Measurements from ENCODE around the gene TPTE2. TPM values are rescaled to one million over a fixed set of nuclear protein-coding genes. Genes with fewer than 3 reads are reported as not detected.
"Not testable (repeated sequence)": the region's sequence is repeated elsewhere in the genome, so short reads cannot be mapped to it uniquely, and the experiment has no call there.

The TPTE2 gene
- total RNA-seq, 2 donors from 2014 or later, result 0.15 TPM; not detected in 1

GRCh38 chr13:19561585-19561984 is 253 bp upstream of the TPTE2 start:
- no peak for DNase-seq
- no peaks in the 10 kb centered on the region for H3K4me1 ChIP-seq
- intact Hi-C loops (cut with DNase I), result no loop called here
- no peaks in the 10 kb centered on the region for H3K36me3 ChIP-seq
- TF ChIP-seq CTCF (IDR thresholded peaks at IDR 0.05), result no peak
- no peak overlapping the region for H3K9ac ChIP-seq (ENCODE audit: low read depth in 2 of 2, low read length in 2 of 2)
- H3K9me3 ChIP-seq, result no peaks in the 10 kb centered on the region
- no peak overlapping the region for H3K4me3 ChIP-seq
- H3K27ac ChIP-seq, result no peak overlapping the region
- H3K27me3 ChIP-seq, result no peaks in the 10 kb centered on the region

- DNase-seq; H3K27me3 ChIP-seq; H3K4me1 ChIP-seq; H3K36me3 ChIP-seq; intact Hi-C loops (cut with DNase I); H3K9me3 ChIP-seq; H3K27ac ChIP-seq; H3K9ac ChIP-seq (ENCODE audit: low read depth in 2 of 2, low read length in 2 of 2); H3K4me3 ChIP-seq: not testable (repeated sequence)
Observed at GRCh38 chr13:19560672-19561071, 660 bp downstream of the TPTE2 start.

GRCh38 chr13:19559739-19560138 is 1.6 kb downstream of the TPTE2 start:
- H3K9me3 ChIP-seq; DNase-seq; H3K9ac ChIP-seq (ENCODE audit: low read depth in 2 of 2, low read length in 2 of 2); H3K4me1 ChIP-seq; H3K27ac ChIP-seq; H3K4me3 ChIP-seq; intact Hi-C loops (cut with DNase I); H3K36me3 ChIP-seq; H3K27me3 ChIP-seq: not testable (repeated sequence)

GRCh38 chr13:19557287-19557686 is 4.0 kb downstream of the TPTE2 start:
- DNase-seq; H3K27me3 ChIP-seq; H3K27ac ChIP-seq; intact Hi-C loops (cut with DNase I); H3K9me3 ChIP-seq; H3K36me3 ChIP-seq; H3K4me1 ChIP-seq; H3K9ac ChIP-seq (ENCODE audit: low read depth in 2 of 2, low read length in 2 of 2); H3K4me3 ChIP-seq: not testable (repeated sequence)

GRCh38 chr13:19549245-19549644 is 12.1 kb downstream of the TPTE2 start:
- H3K27me3 ChIP-seq; H3K9ac ChIP-seq (ENCODE audit: low read depth in 2 of 2, low read length in 2 of 2); H3K4me1 ChIP-seq; H3K27ac ChIP-seq; H3K9me3 ChIP-seq; H3K4me3 ChIP-seq; DNase-seq; H3K36me3 ChIP-seq: not testable (repeated sequence)
- intact Hi-C loops (cut with DNase I), result loop anchor here (10.0 kb wide), 1 partner anchor 1726 kb away; no protein-coding TSS in a partner anchor

- H3K9me3 ChIP-seq; H3K9ac ChIP-seq (ENCODE audit: low read depth in 2 of 2, low read length in 2 of 2); H3K4me3 ChIP-seq; H3K27ac ChIP-seq; DNase-seq; intact Hi-C loops (cut with DNase I); H3K36me3 ChIP-seq; H3K4me1 ChIP-seq; H3K27me3 ChIP-seq: not testable (repeated sequence)
Observed at GRCh38 chr13:19525634-19526033, 35.7 kb downstream of the TPTE2 start.

- Histone ChIP-seq H3K4me1 (no peaks in the 10 kb centered on the region), H3K4me3 (no peak overlapping the region), H3K27ac (no peak overlapping the region), H3K36me3 (no peaks in the 10 kb centered on the region), H3K9me3 (no peaks in the 10 kb centered on the region), H3K9ac (ENCODE audit: low read depth in 2 of 2, low read length in 2 of 2) (no peak overlapping the region), H3K27me3 (no peaks in the 10 kb centered on the region)
- intact Hi-C loops (cut with DNase I), result no loop called here
- no peak for DNase-seq
- TF ChIP-seq CTCF (IDR thresholded peaks at IDR 0.05), result no peak
Observed at GRCh38 chr13:19519049-19519448, 42.3 kb downstream of the TPTE2 start.

- DNase-seq; H3K9me3 ChIP-seq; H3K4me3 ChIP-seq; H3K36me3 ChIP-seq; H3K27me3 ChIP-seq; H3K4me1 ChIP-seq; H3K27ac ChIP-seq; H3K9ac ChIP-seq (ENCODE audit: low read depth in 2 of 2, low read length in 2 of 2); intact Hi-C loops (cut with DNase I): not testable (repeated sequence)
Observed at GRCh38 chr13:19507623-19508022, 53.7 kb downstream of the TPTE2 start.

- H3K9ac ChIP-seq (ENCODE audit: low read depth in 2 of 2, low read length in 2 of 2); H3K9me3 ChIP-seq; intact Hi-C loops (cut with DNase I); DNase-seq; H3K36me3 ChIP-seq; H3K27ac ChIP-seq; H3K4me1 ChIP-seq; H3K4me3 ChIP-seq; H3K27me3 ChIP-seq: not testable (repeated sequence)
Observed at GRCh38 chr13:19460126-19460525, 101.2 kb downstream of the TPTE2 start.

GRCh38 chr13:19439056-19439686 is 122.2 kb downstream of the TPTE2 start:
- H3K9ac ChIP-seq (ENCODE audit: low read depth in 2 of 2, low read length in 2 of 2); H3K9me3 ChIP-seq; H3K4me1 ChIP-seq; H3K36me3 ChIP-seq; H3K27ac ChIP-seq; intact Hi-C loops (cut with DNase I); H3K4me3 ChIP-seq; H3K27me3 ChIP-seq: not testable (repeated sequence)
- DNase-seq, result peak; percentile 17

- H3K9me3 ChIP-seq; H3K9ac ChIP-seq (ENCODE audit: low read depth in 2 of 2, low read length in 2 of 2); intact Hi-C loops (cut with DNase I); H3K27me3 ChIP-seq; H3K27ac ChIP-seq; H3K36me3 ChIP-seq; H3K4me1 ChIP-seq; DNase-seq; H3K4me3 ChIP-seq: not testable (repeated sequence)
Observed at GRCh38 chr13:19437780-19438179, 123.6 kb downstream of the TPTE2 start.

GRCh38 chr13:19422236-19422635 is 139.1 kb downstream of the TPTE2 start:
- H3K4me3 ChIP-seq; H3K27me3 ChIP-seq; H3K4me1 ChIP-seq; intact Hi-C loops (cut with DNase I); DNase-seq; H3K36me3 ChIP-seq; H3K27ac ChIP-seq; H3K9me3 ChIP-seq; H3K9ac ChIP-seq (ENCODE audit: low read depth in 2 of 2, low read length in 2 of 2): not testable (repeated sequence)
